Stimulated activated CD8-positive, alpha-beta memory T cell treated with anti-CD3 and anti-CD28 coated beads, Interleukin-12 subunit alpha, Interleukin-12 subunit beta, amount 100 ng/mL, for 24 hours (primary cell): ENCODE results near the gene HECW1.
A peak's percentile ranks its signal among the peaks of the same experiment; 100 is the strongest.
"Not testable (repeated sequence)": the region's sequence is repeated elsewhere in the genome, so short reads cannot be mapped to it uniquely, and the experiment has no call there.

Experiments
- DNase-seq: peaks from one replicate; pipeline ENCODE4 v3.0.0-alpha.2; 2020; ENCODE audit errors: extremely low read depth

HECW1 gene

DNA sequence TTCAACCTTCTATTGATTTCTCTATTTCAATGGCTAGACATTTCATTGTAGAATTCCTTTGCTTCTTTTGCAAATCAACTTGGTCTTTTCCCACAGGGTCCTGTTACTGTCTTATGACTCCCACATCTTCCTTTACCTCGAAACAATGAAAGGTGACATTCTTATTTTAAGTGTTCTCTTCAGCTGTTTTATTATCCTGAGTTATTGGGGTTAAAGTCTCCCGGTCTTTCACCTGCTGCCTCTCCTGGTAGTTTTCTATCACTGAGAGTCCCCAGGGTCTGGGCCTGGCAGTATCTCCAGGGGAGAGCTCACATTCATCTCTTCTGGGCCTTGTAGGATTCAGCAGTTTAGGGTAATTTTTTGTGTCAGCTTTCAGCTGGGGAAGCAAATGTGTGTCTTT is 95.8 kb downstream of the HECW1 start:
- DNase-seq, result no peak

DNA sequence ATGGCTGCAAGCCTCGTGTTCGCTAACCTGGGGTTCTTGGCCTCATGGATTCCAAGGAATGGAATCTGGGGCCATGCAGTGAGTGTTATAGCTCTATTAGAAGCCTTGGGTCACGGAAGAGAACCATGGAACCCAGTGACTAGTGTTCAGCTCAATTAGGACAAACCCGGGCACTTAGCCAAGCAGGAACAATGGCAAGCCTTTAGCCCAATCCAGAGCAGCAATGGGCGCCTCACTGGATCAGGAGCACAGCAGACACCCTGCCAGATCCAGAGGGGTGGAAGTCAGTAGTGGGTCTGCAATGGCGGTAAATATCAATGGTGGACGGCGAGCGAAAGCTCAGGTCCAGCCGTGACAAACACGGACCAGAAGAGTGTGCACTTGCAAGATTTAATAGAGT is 98.1 kb downstream of the HECW1 start:
- not testable (repeated sequence) for DNase-seq

DNA sequence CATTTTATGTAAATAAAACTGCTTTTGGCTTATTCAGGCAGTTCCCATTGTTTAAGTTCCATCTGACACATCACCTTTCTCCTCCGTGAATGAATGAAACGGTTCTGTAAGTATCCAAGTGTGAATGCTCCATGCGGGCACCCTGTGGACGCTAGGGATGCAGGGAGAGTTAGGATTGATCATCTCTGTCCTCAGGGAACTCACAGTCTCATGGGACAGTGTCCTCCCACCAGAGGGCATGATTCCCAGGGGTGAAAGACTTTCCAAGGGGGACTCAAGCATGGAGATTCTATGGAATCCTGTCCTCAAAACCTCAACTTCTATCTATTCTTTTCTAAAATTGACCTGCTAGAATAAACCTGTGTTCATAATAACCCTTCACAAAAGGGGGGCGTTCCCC is 98.8 kb downstream of the HECW1 start:
- no peak for DNase-seq

DNA sequence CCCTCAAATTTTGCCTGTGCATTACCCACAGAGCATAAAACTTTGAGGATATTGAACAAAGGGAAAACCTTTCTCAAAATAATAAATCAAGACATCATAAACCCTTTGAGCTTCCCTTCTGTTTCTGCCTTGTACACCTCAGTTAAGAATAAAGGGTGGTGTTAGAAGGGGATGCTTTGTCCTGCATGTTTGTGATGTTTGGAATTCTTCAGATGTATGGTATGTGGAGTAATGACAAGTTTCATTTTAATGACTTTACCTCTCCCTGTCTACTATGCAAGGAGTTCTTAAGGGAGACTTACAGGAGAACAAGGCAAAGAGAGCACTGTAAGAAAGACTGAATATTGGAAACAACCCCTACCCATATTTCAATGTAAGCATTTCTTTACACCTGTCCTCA is 99.2 kb downstream of the HECW1 start:
- no peak for DNase-seq

DNA sequence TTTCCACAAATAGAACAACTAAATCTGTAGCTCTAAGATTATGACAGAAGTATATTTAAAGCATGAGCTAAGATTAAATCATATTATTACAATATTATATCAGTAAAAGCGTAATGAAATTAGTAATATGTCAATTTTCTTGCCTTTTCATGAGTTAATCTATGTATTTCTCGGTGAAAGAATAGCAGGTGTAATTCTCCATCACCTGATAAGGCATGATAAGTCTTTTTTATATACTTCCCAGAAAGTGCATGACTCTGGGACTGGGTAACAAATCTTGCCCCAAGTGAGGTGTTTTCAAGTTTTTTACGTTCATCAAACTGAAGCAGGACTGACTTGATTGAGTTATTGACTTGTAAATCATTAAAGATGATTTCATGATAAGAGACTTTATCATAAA is 100.5 kb downstream of the HECW1 start:
- no peak for DNase-seq

DNA sequence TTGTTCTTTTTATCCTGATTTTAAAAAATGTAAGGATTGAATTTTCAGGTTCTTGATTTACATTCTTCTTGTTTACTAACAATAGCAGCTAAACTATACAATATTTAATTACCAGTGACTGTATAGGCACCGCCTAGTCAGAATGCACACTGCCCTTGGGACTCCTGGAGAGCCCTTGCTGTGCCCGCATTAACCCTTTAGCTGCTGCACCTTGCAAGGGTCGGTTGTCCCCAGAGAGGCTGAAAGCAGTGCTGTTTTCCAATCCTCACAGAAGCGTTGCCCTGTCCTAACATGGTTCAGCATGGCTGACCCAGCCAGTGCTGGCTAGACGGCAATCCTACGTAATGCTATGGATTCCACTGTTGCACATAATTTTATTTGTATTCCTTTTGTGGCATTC is 102.6 kb downstream of the HECW1 start:
- DNase-seq, result no peak

DNA sequence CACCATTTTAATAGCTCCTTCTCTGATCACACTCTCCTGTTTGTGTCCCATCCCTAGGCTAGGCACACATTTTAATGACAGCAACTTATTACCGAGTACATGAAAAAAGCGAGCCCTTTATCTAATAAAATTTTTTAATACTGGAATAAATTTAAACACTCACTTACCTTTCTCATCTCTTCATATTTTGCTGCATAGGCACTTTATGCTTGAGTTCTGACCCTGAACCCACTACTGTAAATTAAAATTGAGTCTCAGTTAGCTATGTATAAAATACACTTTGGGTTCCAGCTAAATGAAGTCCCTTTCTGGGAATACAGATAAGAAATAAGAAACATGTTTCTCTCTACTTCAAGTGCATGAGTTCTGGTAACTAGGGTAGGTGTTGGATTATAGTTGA is 104.6 kb downstream of the HECW1 start:
- no peak for DNase-seq

DNA sequence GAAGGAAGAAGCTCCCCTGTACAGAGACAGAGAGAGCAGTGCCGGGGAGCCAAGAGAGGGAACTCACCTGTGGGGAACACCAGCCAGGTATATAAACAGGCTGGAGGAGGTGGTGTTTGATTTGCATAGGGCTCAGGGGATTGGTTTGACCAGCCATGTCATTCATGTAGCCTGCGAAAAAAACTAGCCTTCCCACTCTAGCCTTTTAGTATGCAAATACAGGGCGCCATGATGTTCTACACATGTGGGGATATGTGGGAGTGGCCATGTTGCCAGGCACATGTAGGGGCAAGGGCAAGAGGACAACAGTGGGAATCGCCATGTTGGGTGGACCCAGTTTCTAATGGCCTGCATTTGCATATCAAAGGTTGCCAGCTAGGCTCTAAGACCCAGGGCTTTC is 106.5 kb downstream of the HECW1 start:
- DNase-seq, result not testable (repeated sequence)

DNA sequence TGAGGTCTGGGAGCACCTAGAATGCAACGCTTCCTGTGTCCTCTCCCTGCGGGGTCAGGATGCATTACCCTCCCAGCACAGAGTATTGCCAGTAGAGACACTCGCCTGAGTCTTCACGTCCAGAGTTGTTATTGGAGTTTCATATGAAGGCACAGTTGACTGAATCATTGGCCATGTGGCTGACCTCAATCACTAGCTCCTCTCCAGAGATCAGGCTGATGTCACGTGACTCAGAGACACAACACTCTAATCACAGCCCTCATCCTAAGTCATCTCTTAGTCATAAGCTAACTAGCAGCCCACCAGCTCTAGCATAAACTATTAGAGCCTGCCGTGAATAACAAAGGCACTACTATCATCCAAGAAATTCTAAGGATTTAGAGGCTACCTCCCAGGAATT is 107.8 kb downstream of the HECW1 start:
- no peak for DNase-seq

DNA sequence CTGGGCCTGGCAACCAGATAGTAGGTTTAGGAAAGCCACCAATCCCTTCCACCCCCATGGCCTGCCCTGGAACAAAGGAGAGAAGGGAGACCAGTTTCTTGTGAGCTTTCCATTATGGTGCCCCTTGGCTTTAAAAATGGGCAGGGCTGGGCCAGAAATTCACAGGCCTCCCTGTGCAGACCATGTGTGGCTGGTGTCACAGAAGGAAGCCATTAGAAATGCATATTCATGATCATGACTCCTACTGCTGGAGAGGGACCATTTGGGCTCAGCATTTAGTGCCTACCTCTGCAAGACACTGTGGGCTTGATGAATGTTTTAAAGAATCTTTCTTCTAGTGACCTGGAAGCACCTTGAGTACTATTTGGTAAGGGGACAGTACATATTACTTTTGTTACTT is 108.3 kb downstream of the HECW1 start:
- no peak for DNase-seq

DNA sequence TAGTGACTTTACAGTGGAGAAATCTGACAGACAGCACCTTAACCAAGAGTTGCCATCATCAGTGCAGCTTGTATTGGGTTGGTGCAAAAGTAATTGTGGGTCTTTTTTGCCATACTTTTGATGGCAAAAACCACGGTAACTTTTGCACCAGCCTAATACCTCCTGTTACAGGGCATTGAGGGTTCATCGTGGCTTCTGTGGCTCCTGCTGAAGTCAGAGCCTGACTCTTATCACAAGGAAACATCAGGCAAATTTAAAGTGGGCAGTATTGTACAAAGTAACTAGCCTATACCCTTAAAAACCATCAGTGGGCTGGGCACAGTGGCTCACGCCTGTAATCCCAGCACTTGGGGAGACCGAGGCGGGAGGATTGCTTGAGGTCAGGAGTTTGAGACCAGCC is 117.4 kb downstream of the HECW1 start:
- no peak for DNase-seq

DNA sequence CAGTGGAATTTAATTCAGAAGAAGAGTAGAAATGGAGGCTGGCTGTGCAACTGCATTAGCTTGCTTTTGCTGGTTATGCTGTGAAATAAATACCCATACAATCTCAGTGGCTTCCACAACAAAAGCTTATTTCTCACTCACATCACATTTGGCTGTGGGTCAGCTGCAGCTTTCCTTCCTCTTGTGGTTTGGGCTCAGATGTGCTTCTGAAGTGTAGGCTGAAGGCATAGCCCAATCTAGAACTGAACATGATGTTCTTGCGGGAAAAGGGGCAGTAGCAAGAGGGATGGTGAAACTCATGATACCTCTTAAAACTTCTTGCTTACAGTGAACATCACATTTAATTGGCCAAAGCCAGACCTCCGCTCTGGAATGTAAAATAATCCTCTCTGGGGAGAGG is 119.9 kb downstream of the HECW1 start:
- DNase-seq, result no peak

DNA sequence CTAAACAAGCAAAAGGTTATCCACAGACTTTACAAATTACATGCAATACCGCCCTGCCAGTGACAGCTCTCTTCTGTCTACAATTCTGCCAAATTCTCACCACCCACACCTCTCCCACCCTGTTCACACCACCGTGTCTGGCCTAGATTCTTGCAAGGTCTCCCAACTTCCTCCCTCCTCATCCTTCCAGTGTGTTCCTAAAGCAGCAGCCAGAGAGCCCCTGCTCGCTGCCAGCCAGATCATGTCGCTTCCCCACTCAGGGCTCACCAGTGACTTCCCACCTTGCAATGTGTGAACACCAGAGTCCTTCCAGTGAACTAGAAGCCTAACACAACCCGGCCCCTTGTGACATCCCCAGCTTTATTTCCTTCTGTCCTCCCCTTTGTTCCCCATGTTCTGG is 121.6 kb downstream of the HECW1 start:
- DNase-seq, result no peak

DNA sequence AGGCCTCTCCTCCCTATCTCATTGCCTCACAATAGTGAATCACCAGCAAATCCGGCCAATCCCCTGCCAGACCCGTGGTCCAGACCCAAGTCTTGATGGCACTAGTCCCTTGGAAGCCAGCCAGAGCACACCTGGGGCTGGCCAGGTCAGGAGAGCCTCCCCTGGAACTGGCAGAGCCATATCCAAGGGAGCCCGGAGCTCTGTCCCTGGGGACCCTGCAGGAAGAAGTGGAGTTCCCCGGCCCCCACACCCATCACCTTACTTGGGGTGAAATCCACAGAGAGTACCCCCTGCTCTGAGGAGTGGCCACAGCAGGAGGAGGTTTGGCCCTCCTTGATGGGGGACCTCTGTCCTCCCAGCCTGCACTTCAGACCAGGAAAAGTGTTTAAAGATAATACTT is 122.5 kb downstream of the HECW1 start:
- DNase-seq, result no peak

DNA sequence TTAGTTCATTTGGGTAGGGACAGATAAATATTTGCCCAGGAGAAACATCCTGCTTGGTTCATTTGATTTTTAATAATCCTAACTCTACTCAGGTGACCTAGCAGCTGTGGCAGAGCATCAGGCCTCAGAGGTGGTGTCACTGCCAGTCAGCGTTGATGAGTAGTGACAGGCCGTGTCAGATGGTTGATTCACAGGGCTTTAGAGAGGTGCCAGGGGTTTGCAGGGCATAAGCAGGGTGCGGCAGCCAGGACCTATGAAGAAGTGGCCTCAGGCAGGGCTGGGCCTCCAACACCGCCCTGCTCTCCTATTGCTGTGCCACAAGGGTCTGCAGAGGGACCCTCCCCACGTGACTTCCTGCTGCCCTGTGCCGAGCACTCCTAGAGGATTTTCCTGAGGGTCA is 128.1 kb downstream of the HECW1 start:
- DNase-seq, result no peak

DNA sequence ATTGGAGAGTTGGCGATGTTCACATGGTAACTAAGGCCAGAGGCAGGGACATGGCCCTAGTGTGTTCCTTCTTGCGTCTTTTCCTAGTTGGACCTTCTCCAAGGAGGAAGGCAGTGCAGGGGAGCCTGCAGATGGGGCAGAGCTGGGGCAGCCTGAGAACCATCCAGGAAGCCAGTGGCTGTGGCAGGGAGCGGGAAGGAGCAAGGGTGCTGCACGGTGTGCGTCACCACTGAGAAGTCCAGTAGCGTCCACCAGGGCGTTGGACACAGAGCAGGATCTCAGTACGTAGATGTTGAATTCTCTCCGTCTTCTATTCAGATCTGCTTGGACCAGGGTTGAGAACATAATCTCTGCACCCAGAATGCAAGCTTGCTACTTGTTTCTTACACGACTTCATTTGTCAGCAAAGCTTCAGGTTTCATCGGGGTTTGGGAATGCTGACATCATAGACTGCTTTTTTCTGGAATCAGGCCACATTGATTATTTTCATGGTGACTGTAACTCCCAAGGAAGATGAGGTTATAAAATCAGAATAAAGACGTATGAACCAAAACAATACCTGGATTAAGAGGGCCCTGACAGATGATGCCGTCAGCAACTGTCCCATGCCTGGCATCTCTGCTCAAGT is 130.3 kb downstream of the HECW1 start:
- no peak for DNase-seq

DNA sequence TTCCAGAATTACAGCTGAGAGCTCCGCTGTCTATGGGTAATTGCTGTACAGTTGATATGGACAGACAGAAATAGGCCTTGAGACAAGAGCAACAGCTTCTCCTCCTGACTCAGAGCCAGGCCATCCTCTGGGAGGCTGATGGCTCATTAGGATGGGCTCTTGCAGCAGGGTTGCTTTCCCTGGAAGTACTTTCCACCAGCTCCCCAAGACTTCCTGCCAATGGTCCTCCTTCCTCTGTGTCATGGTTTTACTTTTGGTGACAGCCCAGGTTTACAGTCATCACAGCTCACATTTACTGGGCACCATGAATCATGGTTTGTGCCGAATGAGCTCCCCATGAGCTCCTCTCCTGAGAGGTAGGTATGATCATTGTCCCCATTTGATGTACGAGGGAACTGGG is 131.8 kb downstream of the HECW1 start:
- DNase-seq, result no peak

DNA sequence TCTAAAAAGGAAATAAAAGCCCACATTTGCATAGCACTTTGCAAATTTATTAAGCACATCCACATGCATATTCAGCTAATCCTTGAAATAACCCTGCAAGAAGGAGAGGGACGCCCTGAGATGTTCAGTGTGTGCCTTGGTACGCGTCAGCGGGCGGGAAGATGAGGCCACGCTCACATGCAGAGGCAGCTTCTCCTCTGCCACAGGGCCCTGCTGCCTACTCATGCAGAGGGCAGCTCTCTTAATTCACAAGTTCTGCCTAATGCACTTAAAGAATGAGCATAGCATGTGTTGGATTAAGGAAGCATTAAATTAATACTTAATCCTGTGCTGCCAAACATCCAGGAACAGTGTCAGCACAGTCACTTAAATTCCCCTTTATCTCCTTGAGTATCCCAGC is 132.3 kb downstream of the HECW1 start:
- no peak for DNase-seq

DNA sequence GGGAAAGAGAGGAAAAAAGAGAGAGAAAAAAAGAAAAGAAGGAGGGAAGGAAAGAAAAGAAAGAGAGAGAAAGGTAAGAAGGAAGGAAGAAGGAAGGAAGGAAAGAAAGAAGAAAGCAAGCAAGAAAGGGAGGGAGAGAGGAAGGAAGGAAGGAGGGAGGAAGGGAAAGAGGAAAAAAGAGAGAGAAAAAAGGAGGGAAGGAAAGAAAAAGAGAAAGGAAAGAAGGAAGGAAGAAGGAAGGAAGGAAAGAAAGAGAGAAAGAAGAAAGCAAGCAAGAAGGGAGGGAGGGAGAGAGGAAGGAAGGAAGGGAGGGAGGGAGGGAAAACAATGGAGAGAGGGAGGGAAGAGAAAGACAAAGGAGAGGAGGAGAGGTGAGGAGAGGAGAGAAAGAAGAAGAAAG is 135.3 kb downstream of the HECW1 start:
- no peak for DNase-seq

DNA sequence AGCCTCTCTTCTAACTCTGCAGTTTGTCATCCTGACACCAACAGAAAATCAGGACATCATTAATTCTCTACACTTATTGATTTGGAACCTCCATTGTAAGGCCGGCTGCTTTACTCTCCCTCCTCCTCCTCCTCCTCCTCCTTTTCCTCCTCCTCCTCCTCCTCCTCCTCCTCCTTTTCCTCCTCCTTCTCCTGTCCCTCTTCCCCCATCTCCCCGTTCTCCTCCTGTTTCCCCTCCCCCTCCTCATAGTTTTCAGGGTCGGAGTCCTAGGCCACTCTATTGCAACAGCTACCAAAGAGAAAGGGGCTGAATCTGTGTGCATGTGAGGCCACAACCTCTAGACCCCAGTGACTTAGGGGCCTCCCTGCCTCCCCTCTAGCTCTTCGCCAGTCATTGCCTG is 136.1 kb downstream of the HECW1 start:
- DNase-seq, result no peak

DNA sequence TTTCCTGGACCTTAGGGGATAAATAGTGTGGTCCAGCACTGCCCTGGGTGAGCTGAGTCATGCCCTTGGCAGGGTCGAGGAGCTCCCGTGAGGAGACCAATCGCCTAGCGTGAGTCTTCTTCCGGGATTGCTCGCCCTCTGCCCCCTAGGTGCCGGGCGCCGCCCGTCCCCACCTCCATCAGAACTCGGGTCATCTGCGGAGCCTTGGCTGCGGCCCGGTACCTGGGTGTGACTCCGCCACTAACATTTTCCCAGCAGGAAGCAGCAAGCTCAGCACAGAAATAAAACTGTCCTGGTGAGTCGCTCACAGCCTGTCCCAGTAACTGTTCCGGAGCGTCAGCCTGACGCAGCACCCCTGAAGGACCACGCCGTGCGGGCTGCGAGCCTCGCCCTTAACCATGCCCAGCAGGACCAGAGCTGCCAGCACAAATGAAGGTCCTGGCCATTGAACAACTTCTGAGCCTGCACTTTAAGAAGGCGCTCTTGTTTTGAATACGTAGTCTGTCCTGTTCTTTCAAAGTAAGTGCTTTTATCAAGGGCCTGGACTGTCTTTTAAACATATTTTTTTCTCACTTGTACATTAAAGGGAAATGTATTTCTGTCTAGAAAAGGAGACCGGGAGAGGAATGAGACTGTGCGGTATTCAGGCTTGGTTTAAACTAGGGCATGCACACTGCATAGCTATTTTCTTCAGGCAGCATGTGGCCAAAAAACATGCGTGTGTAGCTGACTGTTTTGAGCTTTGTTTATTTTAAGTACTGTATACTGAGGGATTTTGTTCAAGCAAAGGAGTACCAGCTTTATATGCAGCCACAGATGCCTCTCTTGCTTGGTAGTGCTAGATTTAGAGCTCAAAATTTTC is 136.7 kb downstream of the HECW1 start:
- DNase-seq, result no peak

DNA sequence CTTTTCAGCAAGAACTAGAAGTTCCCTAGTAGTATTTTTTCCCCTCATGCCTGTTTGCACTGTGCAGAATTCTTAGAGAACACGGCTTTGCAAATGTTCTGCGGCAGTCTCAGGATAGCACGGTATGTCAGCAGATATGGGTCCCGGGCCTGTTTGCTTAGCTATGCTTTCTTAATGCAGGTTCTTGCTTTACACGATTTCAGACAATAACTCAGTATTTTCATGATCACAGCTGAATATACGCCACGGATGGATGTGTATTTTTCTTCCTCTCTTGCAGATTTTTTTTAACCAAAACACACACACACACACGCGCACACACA is 137.3 kb downstream of the HECW1 start:
- DNase-seq, result no peak

DNA sequence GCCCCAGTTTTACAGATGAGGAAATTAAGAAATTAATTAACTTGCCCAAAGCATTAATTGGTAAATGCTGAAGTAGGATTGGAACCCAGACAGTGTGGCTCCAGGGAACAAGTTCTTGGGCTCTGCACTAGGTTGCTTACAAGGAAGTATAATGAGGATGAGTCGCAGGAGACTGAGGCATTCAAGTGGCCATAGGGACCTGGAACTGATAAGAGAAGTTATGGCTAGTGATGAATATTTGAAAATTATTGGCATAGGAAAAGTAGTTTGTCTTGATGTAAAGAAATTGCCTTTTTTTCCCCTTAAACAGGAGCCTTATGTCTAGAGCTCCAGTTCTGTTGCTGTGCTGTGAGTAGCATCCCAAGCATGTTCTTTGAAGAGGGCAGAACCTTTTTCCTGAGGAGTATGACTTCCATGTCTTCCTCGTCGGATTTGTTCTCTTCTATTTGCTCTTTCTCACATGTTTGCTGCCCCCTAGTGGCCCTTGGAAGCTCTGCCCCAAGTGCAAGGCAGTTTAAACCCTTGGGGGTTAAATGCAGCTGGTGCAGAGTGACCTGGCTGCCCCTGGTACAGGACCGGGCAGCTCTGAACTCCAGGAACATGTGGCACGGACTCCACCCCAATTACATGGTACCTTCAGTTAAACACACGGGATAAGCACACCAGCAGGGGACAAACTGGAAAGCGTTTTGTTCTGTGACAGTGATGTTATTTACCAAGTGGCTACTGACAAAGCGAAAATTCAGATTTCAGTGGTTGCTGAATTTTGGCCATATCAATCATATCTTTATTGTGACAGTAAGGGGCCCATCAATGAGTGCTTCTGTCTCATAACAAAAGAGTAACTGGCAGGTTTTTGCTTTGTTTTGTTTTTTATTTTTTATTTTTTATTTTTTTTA is 148.8 kb downstream of the HECW1 start:
- DNase-seq, result peak; percentile 23
